Psoas muscle (tissue), 8 donors: ENCODE measurements around the gene TMSB4X. TPM values are rescaled to one million over a fixed set of nuclear protein-coding genes. Genes with fewer than 3 reads are reported as not detected.

Source experiments
- ATAC-seq, 4 donors: fragments of 200-7000 bp; cut with Tn5 transposase; one replicate each; pipeline ENCODE4 v1.9.1; 2020; ENCODE audit warnings: moderate library complexity in 3 of 4, mild to moderate bottlenecking in 2 of 4
- DNase-seq, 2 donors: peaks; one replicate each; pipeline ENCODE4 v3.0.0-alpha.2; 2020
- H3K27ac ChIP-seq: fragments of 200-600 bp; one replicate; pipeline ENCODE4 v1.8.0; 2022
- H3K27me3 ChIP-seq, 3 donors: fragments of 200-600 bp in 1 of 3; one replicate each; pipeline versions ENCODE4 v1.6.1 to v1.8.0; 2013 to 2022; ENCODE audit warnings: low read length in 2 of 3, mild to moderate bottlenecking in 2 of 3, moderate library complexity in 1 of 3; ENCODE audit not compliant: insufficient read depth in 3 of 3
- H3K36me3 ChIP-seq, 2 donors: fragments of 200-600 bp in 1 of 2; one replicate each; pipeline versions ENCODE4 v1.6.1 to v1.8.0; 2013 to 2022; ENCODE audit warnings: low read depth in 1 of 2, mild to moderate bottlenecking in 1 of 2, moderate library complexity in 1 of 2; ENCODE audit not compliant: insufficient read depth in 1 of 2
- H3K4me1 ChIP-seq: fragments of 200-600 bp; one replicate; pipeline ENCODE4 v1.8.0; 2022
- H3K4me3 ChIP-seq: fragments of 200-600 bp; one replicate; pipeline ENCODE4 v1.8.0; 2022; ENCODE audit warnings: mild to moderate bottlenecking
- H3K9me3 ChIP-seq: fragments of 200-600 bp; one replicate; pipeline ENCODE4 v1.8.0; 2022
- CTCF ChIP-seq: fragments of 200-600 bp; IDR thresholded peaks from one replicate; pipeline ENCODE4 v1.8.0; 2022; ENCODE audit warnings: antibody characterized with exemption
- WGBS, 3 donors: extraction: QIAGEN DNeasy Blood & Tissue Kit; methylation state at CpG; one replicate each; pipeline versions ENCODE4 v1.1.6 to v1.1.7; 2013; 5-methylcytosine and 5-hydroxymethylcytosine counted together
- intact Hi-C, 2 donors: fragments of 100-400 bp; cut with DNase I; formaldehyde crosslinking; loops; one replicate each; pipeline versions ENCODE4 v1.11.0 to v1.14.2; 2022
- polyA plus RNA-seq, 3 donors: library from polyadenylated mRNA; stranded (reverse); fragments of 200-250 nt; gene quantifications; one replicate each; pipeline ENCODE4 v1.2.3, GENCODE V29; 2013
- total RNA-seq, 4 donors: library from RNA; stranded (reverse); fragmentation: NEBNext Ultra II Directional in 2 of 4; extraction: Animal tissue kit (Norgen Biotek cat#: 25700) in 2 of 4; gene quantifications; one replicate each; pipeline versions ENCODE4 v1.2.1 to v1.2.4, GENCODE V29; 2021 to 2023
- donor health status: healthy with polysubstance abuse.
- donor health status: DM: no; HTN: no; CAD: no; lungs with moderate emphysema.
- donor health status: Bipolar disorder and iron deficiency.
- donor health status: healthy.
- donor health status: DM: yes; HTN: yes; CAD: no.
- donor health status: DM: no; HTN: no; CAD: no.
- donor health status: DM: no; HTN: no; CAD: no.
- donor health status: DM: yes; HTN: yes; CAD: no.

Gene TMSB4X
- total and polyA plus RNA-seq, 7 donors = 382 to 1,148 (median 534) TPM

DNA sequence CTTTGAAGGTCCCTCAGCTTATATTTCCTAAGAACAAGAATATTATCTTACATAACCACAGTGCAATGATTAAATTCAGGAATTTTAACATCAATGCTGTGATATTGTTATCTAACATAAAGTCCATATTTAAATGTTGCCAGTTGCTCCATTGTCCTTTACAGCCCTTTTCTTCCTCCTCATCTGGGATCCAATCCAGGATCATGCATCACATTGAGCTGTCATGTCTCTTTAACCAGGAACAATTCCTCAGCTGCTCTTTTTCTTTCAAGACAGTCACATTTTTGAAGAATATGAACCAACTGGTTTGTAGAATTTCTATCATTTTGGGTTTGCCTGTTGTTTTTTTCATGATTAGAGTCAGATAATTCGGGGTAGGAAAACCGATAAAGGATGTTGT is 12.0 kb downstream of the TMSB4X start:
- H3K36me3 ChIP-seq = no peaks in the 10 kb centered on the region
- no peak overlapping the region for H3K27ac ChIP-seq
- 68 to 88% (median 76%) methylated on average over 2 of the region's 2 CpGs for WGBS, 3 donors
- intact Hi-C loops = loop anchor here in 1 of 2 donors (10.0 kb wide), 1 partner anchor 128 kb away; no protein-coding TSS in a partner anchor
- ATAC-seq = no peak
- no peak for TF ChIP-seq CTCF
- no peaks in the 10 kb centered on the region for H3K4me1 ChIP-seq
- H3K9me3 ChIP-seq = no peaks in the 10 kb centered on the region
- no peak overlapping the region for H3K4me3 ChIP-seq
- H3K27me3 ChIP-seq = peaks cover 0 to 3% (median 0%) of the 10 kb centered on the region in 3 donors
- no peak for DNase-seq

GRCh38 chrX:12987340-12987739 is 12.4 kb downstream of the TMSB4X start:
- no peak for ATAC-seq
- no peak for DNase-seq
- intact Hi-C loops = loop anchor here in 1 of 2 donors (10.0 kb wide), 1 partner anchor 127 kb away; no protein-coding TSS in a partner anchor
- no peaks in the 10 kb centered on the region for H3K27me3 ChIP-seq
- H3K4me3 ChIP-seq = no peak overlapping the region
- H3K9me3 ChIP-seq = no peaks in the 10 kb centered on the region
- WGBS, 3 donors = 93 to 96% (median 96%) methylated on average over 6 of the region's 6 CpGs
- TF ChIP-seq CTCF = no peak
- no peak overlapping the region for H3K27ac ChIP-seq
- no peaks in the 10 kb centered on the region for H3K36me3 ChIP-seq
- no peaks in the 10 kb centered on the region for H3K4me1 ChIP-seq

- 80 to 91% (median 90%) methylated on average over 8 of the region's 8 CpGs for WGBS, 3 donors
- Histone ChIP-seq H3K27ac (no peak overlapping the region), H3K4me3 (no peak overlapping the region), H3K4me1 (no peaks in the 10 kb centered on the region), H3K9me3 (no peaks in the 10 kb centered on the region), H3K27me3 (no peaks in the 10 kb centered on the region), H3K36me3 (no peaks in the 10 kb centered on the region)
- DNase-seq = no peak
- no peak for TF ChIP-seq CTCF
- no peak for ATAC-seq
- intact Hi-C loops = loop anchor here in 1 of 2 donors (10.0 kb wide), 1 partner anchor 127 kb away; no protein-coding TSS in a partner anchor
Measured at GRCh38 chrX:12987900-12988594, 13.1 kb downstream of the TMSB4X start.

GRCh38 chrX:12988797-12989196 is 13.9 kb downstream of the TMSB4X start:
- Histone ChIP-seq H3K9me3 (no peaks in the 10 kb centered on the region), H3K4me3 (no peak overlapping the region), H3K4me1 (no peaks in the 10 kb centered on the region), H3K27me3 (no peaks in the 10 kb centered on the region), H3K27ac (no peak overlapping the region), H3K36me3 (no peaks in the 10 kb centered on the region)
- intact Hi-C loops = loop anchor here in 1 of 2 donors (10.0 kb wide), 1 partner anchor 126 kb away; no protein-coding TSS in a partner anchor
- TF ChIP-seq CTCF = no peak
- ATAC-seq (no peak), DNase-seq (no peak)
- WGBS, 3 donors = 64 to 72% (median 64%) methylated on average over 7 of the region's 7 CpGs
